Muscle of back (tissue), 11 donors: ENCODE data around the gene PTPRN2. TPM values are rescaled to one million over a fixed set of nuclear protein-coding genes. Genes with fewer than 3 reads are reported as not detected.
"Not testable (repeated sequence)": the region's sequence is repeated elsewhere in the genome, so short reads cannot be mapped to it uniquely, and the experiment has no call there.

Experiments
- DNase-seq, 3 donors: peaks; one replicate each; pipeline versions ENCODE4 v3.0.0 to v3.0.0-alpha.2; 2013
- polyA plus RNA-seq, 10 donors: library from polyadenylated mRNA; unstranded; fragments of 120-200 nt; gene quantifications; one replicate each; pipeline ENCODE4 v1.2.1, GENCODE V29; 2013; ENCODE audit not compliant: insufficient read length in 10 of 10

The PTPRN2 gene
- polyA plus RNA-seq, 10 donors: 1.8 to 3.1 (median 2.1) TPM

- no peak for DNase-seq
These were observed 279.6 kb downstream of the PTPRN2 start for GRCh38 chr7:158308001-158308400.

- not testable (repeated sequence) for DNase-seq
These were observed 283.6 kb downstream of the PTPRN2 start for GRCh38 chr7:158304072-158304471.

- DNase-seq: no peak
These were observed 284.5 kb downstream of the PTPRN2 start for GRCh38 chr7:158303121-158303520.

GRCh38 chr7:158302274-158303070 is 285.2 kb downstream of the PTPRN2 start:
- DNase-seq: no peak

- DNase-seq: no peak
These were observed 286.4 kb downstream of the PTPRN2 start for GRCh38 chr7:158301207-158301606.

- DNase-seq: no peak
These were observed 287.2 kb downstream of the PTPRN2 start for GRCh38 chr7:158300427-158300826.

- no peak for DNase-seq
These were observed 288.0 kb downstream of the PTPRN2 start for GRCh38 chr7:158299607-158300006.

GRCh38 chr7:158296798-158297104 is 290.9 kb downstream of the PTPRN2 start:
- no peak for DNase-seq

- DNase-seq: no peak
These were observed 291.4 kb downstream of the PTPRN2 start for GRCh38 chr7:158295966-158296797.

- not testable (repeated sequence) for DNase-seq
These were observed 293.0 kb downstream of the PTPRN2 start for GRCh38 chr7:158294468-158295215.

GRCh38 chr7:158292948-158293347 is 294.7 kb downstream of the PTPRN2 start:
- DNase-seq: no peak

GRCh38 chr7:158291998-158292397 is 295.6 kb downstream of the PTPRN2 start:
- no peak for DNase-seq

- DNase-seq: no peak
These were observed 297.7 kb downstream of the PTPRN2 start for GRCh38 chr7:158289761-158290523.

- no peak for DNase-seq
These were observed 298.4 kb downstream of the PTPRN2 start for GRCh38 chr7:158289231-158289630.

- no peak for DNase-seq
These were observed 301.4 kb downstream of the PTPRN2 start for GRCh38 chr7:158286210-158286609.

GRCh38 chr7:158285383-158285770 is 302.2 kb downstream of the PTPRN2 start:
- DNase-seq: no peak

GRCh38 chr7:158284617-158285382 is 302.8 kb downstream of the PTPRN2 start:
- DNase-seq: no peak

GRCh38 chr7:158284121-158284520 is 303.5 kb downstream of the PTPRN2 start:
- DNase-seq: no peak

GRCh38 chr7:158283016-158283974 is 304.3 kb downstream of the PTPRN2 start:
- no peak for DNase-seq
